Endothelial cell of umbilical vein (primary cell): ENCODE data around the gene PAPPA. TPM values are rescaled to one million over a fixed set of nuclear protein-coding genes. Genes with fewer than 3 reads are reported as not detected.

Experiments
- BruUV-seq: library from RNA; stranded (reverse); fragments of 400-500 nt; replicated peaks from 2 replicates; lab custom pipeline; 2021; lab: Mats Ljungman, UMichigan
- CTCF ChIA-PET: fragments of 300-600, 350-600 bp; sonication (Branson Sonifier 250); formaldehyde crosslinking; loops from one replicate; lab custom pipeline; 2021; ENCODE audit warnings: antibody characterized with exemption, inconsistent platforms; lab: Charles Lee
- POLR2A ChIA-PET: fragments of 300-600, 350-600 bp; sonication (Branson Sonifier 250); formaldehyde crosslinking; loops from one replicate; lab custom pipeline; 2021; ENCODE audit warnings: antibody characterized with exemption, inconsistent platforms; lab: Charles Lee
- DNase-seq: peaks from one replicate; pipeline ENCODE4 v3.0.0-alpha.2; 2011; ENCODE audit warnings: low read depth, low spot score
- FAIRE-seq: peaks from 2 replicates; lab custom pipeline; 2011; peaks lifted over from hg19 to GRCh38; lab: Jason Lieb, UNC
- H2AFZ ChIP-seq: 2 replicates; pipeline ENCODE4 v1.6.0; 2012; ENCODE audit warnings: low read depth, low read length, control low read depth, inconsistent platforms
- H3K27ac ChIP-seq: 2 replicates; pipeline ENCODE4 v1.5.1; 2011; ENCODE audit warnings: low read depth, mild to moderate bottlenecking, control low read depth, low read length, moderate library complexity; ENCODE audit not compliant: insufficient read depth
- H3K27me3 ChIP-seq, 2 experiments: 2 replicates each; pipeline versions ENCODE4 v1.6.0 to v1.6.1; 2011; ENCODE audit warnings: low read length in 2 of 2, mixed read lengths in 1 of 2; ENCODE audit not compliant: control insufficient read depth in 2 of 2, insufficient read depth in 2 of 2
- H3K36me3 ChIP-seq, 2 experiments: 2 replicates in 1 of 2; 3 replicates in 1 of 2; pipeline ENCODE4 v1.5.1; 2011; ENCODE audit warnings: low read length in 2 of 2, mild to moderate bottlenecking in 1 of 2, moderate library complexity in 1 of 2; ENCODE audit not compliant: control insufficient read depth in 2 of 2, insufficient read depth in 2 of 2; ENCODE audit errors: extremely low read depth in 1 of 2
- H3K4me1 ChIP-seq: 3 replicates; pipeline ENCODE4 v1.5.1; 2011; ENCODE audit warnings: mild to moderate bottlenecking, low read length; ENCODE audit not compliant: control insufficient read depth, insufficient read depth; ENCODE audit errors: extremely low read depth
- H3K4me2 ChIP-seq: 2 replicates; pipeline ENCODE4 v1.6.1; 2011; ENCODE audit warnings: low read length, control low read depth, mixed read lengths; ENCODE audit not compliant: insufficient read depth
- H3K4me3 ChIP-seq, 3 experiments: fragments of 200-600 bp in 1 of 3; sonication (generic), shearing (Covaris generic) in 1 of 3; replicated peaks in 1 of 3; 2 replicates each; pipeline ENCODE4 v1.5.1; 2011 to 2016; ENCODE audit warnings: control low read depth in 3 of 3, low read length in 3 of 3, mild to moderate bottlenecking in 2 of 3, inconsistent platforms in 1 of 3, low read depth in 1 of 3, moderate library complexity in 1 of 3; ENCODE audit not compliant: insufficient read depth in 1 of 3
- H3K79me2 ChIP-seq: 2 replicates; pipeline ENCODE4 v1.6.0; 2012; ENCODE audit warnings: low read length, inconsistent platforms; ENCODE audit not compliant: control insufficient read depth, insufficient read depth
- H3K9ac ChIP-seq: replicated peaks from 2 replicates; pipeline ENCODE3; 2011; ENCODE audit warnings: low read length, control low read depth; ENCODE audit not compliant: insufficient read depth; ENCODE audit errors: extremely low read depth
- H3K9me1 ChIP-seq: replicated peaks from 3 replicates; pipeline ENCODE4 v1.6.0; 2011; ENCODE audit warnings: mild to moderate bottlenecking, low read length; ENCODE audit not compliant: control insufficient read depth, insufficient read depth; ENCODE audit errors: extremely low read depth
- H3K9me3 ChIP-seq: replicated peaks from 2 replicates; pipeline ENCODE4 v1.5.1; 2012; ENCODE audit warnings: low read length, inconsistent platforms; ENCODE audit not compliant: control insufficient read depth, insufficient read depth
- H4K20me1 ChIP-seq: replicated peaks from 2 replicates; pipeline ENCODE3; 2011; ENCODE audit warnings: mild to moderate bottlenecking, low read length; ENCODE audit not compliant: control insufficient read depth, insufficient read depth; ENCODE audit errors: extremely low read depth
- EZH2 ChIP-seq: IDR thresholded peaks from 2 replicates; pipeline ENCODE4 v1.6.1; 2012; ENCODE audit warnings: borderline replicate concordance, low read depth, mild to moderate bottlenecking, moderate library complexity, low read length, inconsistent platforms; ENCODE audit not compliant: severe bottlenecking
- FOS ChIP-seq: IDR thresholded peaks from 2 replicates; pipeline ENCODE4 v1.6.1; 2011; ENCODE audit warnings: mild to moderate bottlenecking, low read length, moderate library complexity, borderline replicate concordance; ENCODE audit not compliant: insufficient read depth
- GATA2 ChIP-seq: IDR thresholded peaks from 2 replicates; pipeline ENCODE4 v1.7.0; 2011; ENCODE audit warnings: low read depth, mild to moderate bottlenecking, moderate library complexity, mixed read lengths, low read length; ENCODE audit not compliant: insufficient read length, insufficient read depth
- JUN ChIP-seq: IDR thresholded peaks from 2 replicates; pipeline ENCODE4 v1.6.1; 2011; ENCODE audit warnings: borderline replicate concordance, low read depth; ENCODE audit not compliant: insufficient read length, insufficient read depth
- MYC ChIP-seq: IDR thresholded peaks from one replicate; pipeline ENCODE4 v1.6.1; 2011; ENCODE audit warnings: mild to moderate bottlenecking, low read depth, low read length
- POLR2A ChIP-seq: IDR thresholded peaks from 2 replicates; pipeline ENCODE4 v1.6.1; 2012; ENCODE audit warnings: low read depth, mild to moderate bottlenecking, control low read depth, low read length
- POLR2AphosphoS5 ChIP-seq: IDR thresholded peaks from 2 replicates; pipeline ENCODE4 v1.6.1; 2012; ENCODE audit warnings: low read depth, mild to moderate bottlenecking, control low read depth, low read length, moderate library complexity; ENCODE audit not compliant: insufficient read depth
- dilution Hi-C: fragments of 300-500 bp; cut with MboI; formaldehyde crosslinking; loops from one replicate; pipeline ENCODE4 v1.15.0; 2019; ENCODE audit warnings: low sequenced_read_pairs; ENCODE audit not compliant: extremely low pct_ligation_motif_present
- intact Hi-C: fragments of 100-400 bp; cut with micrococcal nuclease; formaldehyde crosslinking; loops from one replicate; pipeline ENCODE4 v1.10.0; 2022
- polyA plus RNA-seq, 4 experiments: library from polyadenylated mRNA; depleted of rRNA in 3 of 4; stranded (reverse) in 3 of 4; unstranded in 1 of 4; fragments of >200 nt; gene quantifications; 2 replicates each; pipeline versions ENCODE4 v1.2.1 to v1.2.3, GENCODE V29; 2011 to 2012; ENCODE audit warnings: missing spikeins in 1 of 4
- total RNA-seq: library from RNA; stranded (reverse); gene quantifications from 2 replicates; pipeline ENCODE4 v1.2.3, GENCODE V29; 2021
- TF ChIP-seq, protein P1 (sequence below): IDR thresholded peaks from 2 replicates; pipeline ENCODE4 v1.6.1; 2011; ENCODE audit not compliant: insufficient read depth, insufficient read length
- TF ChIP-seq, protein P2 (sequence below), 2 donors: IDR thresholded peaks; 1 replicate in 1 of 2; 2 replicates in 1 of 2; pipeline ENCODE4 v1.5.1; 2011; ENCODE audit warnings: low read length in 2 of 2, mild to moderate bottlenecking in 2 of 2, moderate library complexity in 2 of 2, control low read depth in 1 of 2, inconsistent platforms in 1 of 2, low read depth in 1 of 2; ENCODE audit not compliant: insufficient read depth in 1 of 2; ENCODE audit errors: extremely low read depth in 1 of 2

PAPPA gene
- total and polyA plus RNA-seq, 2 donors (not counting 3 experiments of a cell fraction or from before 2014, with no cell fraction given), result 0.13 to 0.41 TPM

DNA sequence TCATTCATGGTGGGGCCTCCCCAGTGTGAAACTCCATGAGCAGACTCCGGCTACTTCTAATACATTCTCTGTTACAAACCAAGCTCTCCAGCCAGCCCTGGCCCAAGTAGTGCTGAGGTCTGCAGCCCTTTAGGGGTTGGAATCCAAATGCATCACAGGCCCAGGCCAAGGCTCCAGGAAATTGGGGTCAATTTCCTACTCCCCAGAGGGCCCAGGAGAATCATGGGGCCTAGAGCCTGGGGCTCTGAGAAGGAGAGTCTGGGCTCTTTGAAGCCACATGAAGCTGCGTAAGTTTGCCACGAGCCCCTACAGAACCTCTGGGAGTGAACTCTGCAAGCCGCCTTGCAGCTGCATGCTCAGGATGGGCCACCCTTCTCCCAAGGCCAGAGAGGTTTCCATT is 206.4 kb downstream of the PAPPA start:
- Histone ChIP-seq H2AFZ (no peak overlapping the region), H3K27me3 (no peaks in the 10 kb centered on the region), H3K4me2 (no peak overlapping the region), H4K20me1 (no peaks in the 10 kb centered on the region), H3K4me1 (no peaks in the 10 kb centered on the region), H3K9ac (no peak overlapping the region), H3K9me1 (no peaks in the 10 kb centered on the region), H3K79me2 (no peaks in the 10 kb centered on the region), H3K36me3 (no peaks in the 10 kb centered on the region), H3K27ac (no peak overlapping the region), H3K4me3 (no peak overlapping the region), H3K9me3 (no peaks in the 10 kb centered on the region)
- ChIA-PET POLR2A (no interaction called here), CTCF (no interaction called here)
- no peak for DNase-seq
- dilution Hi-C loops (no loop called here), intact Hi-C loops (no loop called here)
- TF ChIP-seq EZH2, result no peak
- TF ChIP-seq POLR2A, result no peak
- no peak for TF ChIP-seq JUN
- TF ChIP-seq FOS, result no peak
- TF ChIP-seq, protein P1, sequence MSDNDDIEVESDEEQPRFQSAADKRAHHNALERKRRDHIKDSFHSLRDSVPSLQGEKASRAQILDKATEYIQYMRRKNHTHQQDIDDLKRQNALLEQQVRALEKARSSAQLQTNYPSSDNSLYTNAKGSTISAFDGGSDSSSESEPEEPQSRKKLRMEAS, result no peak
- no peak for TF ChIP-seq MYC
- TF ChIP-seq POLR2AphosphoS5, result no peak
- TF ChIP-seq GATA2, result no peak
- TF ChIP-seq, protein P2, sequence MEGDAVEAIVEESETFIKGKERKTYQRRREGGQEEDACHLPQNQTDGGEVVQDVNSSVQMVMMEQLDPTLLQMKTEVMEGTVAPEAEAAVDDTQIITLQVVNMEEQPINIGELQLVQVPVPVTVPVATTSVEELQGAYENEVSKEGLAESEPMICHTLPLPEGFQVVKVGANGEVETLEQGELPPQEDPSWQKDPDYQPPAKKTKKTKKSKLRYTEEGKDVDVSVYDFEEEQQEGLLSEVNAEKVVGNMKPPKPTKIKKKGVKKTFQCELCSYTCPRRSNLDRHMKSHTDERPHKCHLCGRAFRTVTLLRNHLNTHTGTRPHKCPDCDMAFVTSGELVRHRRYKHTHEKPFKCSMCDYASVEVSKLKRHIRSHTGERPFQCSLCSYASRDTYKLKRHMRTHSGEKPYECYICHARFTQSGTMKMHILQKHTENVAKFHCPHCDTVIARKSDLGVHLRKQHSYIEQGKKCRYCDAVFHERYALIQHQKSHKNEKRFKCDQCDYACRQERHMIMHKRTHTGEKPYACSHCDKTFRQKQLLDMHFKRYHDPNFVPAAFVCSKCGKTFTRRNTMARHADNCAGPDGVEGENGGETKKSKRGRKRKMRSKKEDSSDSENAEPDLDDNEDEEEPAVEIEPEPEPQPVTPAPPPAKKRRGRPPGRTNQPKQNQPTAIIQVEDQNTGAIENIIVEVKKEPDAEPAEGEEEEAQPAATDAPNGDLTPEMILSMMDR (IDR thresholded peaks at IDR 0.05; ENCODE audit: extremely low read depth in 1 of 2, insufficient read depth in 1 of 2, low read depth in 1 of 2, low read length in 2 of 2), result no peak
- no peak for FAIRE-seq
- BruUV-seq, result no TSS peak
